GM12872 (cell line): ENCODE results near the gene FRG2.
"Not testable (repeated sequence)": the region's sequence is repeated elsewhere in the genome, so short reads cannot be mapped to it uniquely, and the experiment has no call there.

Experiments
- CTCF ChIP-seq: IDR thresholded peaks from 3 replicates; pipeline ENCODE4 v1.5.1; 2011; ENCODE audit warnings: low read depth, mild to moderate bottlenecking, low read length, moderate library complexity; ENCODE audit not compliant: insufficient read depth

FRG2 gene

GRCh38 chr4:190027156-190027555 lies at the start of gene FRG2:
FRG2 (minus strand) TSS chr4:190027256; CDS start chr4:190027204, 52 bp downstream.
- not testable (repeated sequence) for TF ChIP-seq CTCF

GRCh38 chr4:190064342-190064741 lies 37.3 kb upstream of the FRG2 start, which contains the start of gene DBET:
DBET (plus strand) TSS chr4:190064502.
- TF ChIP-seq CTCF, result not testable (repeated sequence)

GRCh38 chr4:190037704-190038388 lies 10.8 kb upstream of the FRG2 start:
- 0 out of 3 replicates have a peak, but pooled peaks have one; percentile 6 for TF ChIP-seq CTCF

GRCh38 chr4:190020790-190021717 lies 6.0 kb downstream of the FRG2 start:
- TF ChIP-seq CTCF, result no peak

- no peak for TF ChIP-seq CTCF
These were observed 7.8 kb downstream of the FRG2 start for GRCh38 chr4:190019023-190019858.

- TF ChIP-seq CTCF, result no peak
These were observed 8.7 kb downstream of the FRG2 start for GRCh38 chr4:190018201-190018920.
